ENCODE results near the gene ATAD3A. TPM values are rescaled to one million over a fixed set of nuclear protein-coding genes. Genes with fewer than 3 reads are reported as not detected.
A peak's percentile ranks its signal among the peaks of the same experiment; 100 is the strongest.
"Not testable (repeated sequence)": the region's sequence is repeated elsewhere in the genome, so short reads cannot be mapped to it uniquely, and the experiment has no call there.

ATAD3A gene
- 10 to 100 TPM; 16.9 to 46.3 (median 29.0) TPM for total RNA-seq
- 10 to 100 TPM in 2 of 3 donors, 1 to 10 TPM in 1; 7.8 to 40.7 (median 25.1) TPM for polyA plus RNA-seq
- long read RNA-seq, donor 1, transcript ATAD3A-203 (16 exons, 2,492 nt) = major isoform, 5 of 5 reads
- long read RNA-seq, donor 1, partial matches to known transcripts = 0 of 5 reads
- long read RNA-seq, donor 1, other reads (novel, unspliced or antisense) = 0 of 5 reads
- long read RNA-seq, donor 2, partial matches to known transcripts = 0 of 1 reads
- long read RNA-seq, donor 2, other reads (novel, unspliced or antisense) = 0 of 1 reads
- long read RNA-seq, donor 3, partial matches to known transcripts = 6 of 7 reads
- long read RNA-seq, donor 3, other reads (novel, unspliced or antisense) = 0 of 7 reads
- long read RNA-seq, donor 4, partial matches to known transcripts = 3 of 4 reads
- long read RNA-seq, donor 4, other reads (novel, unspliced or antisense) = 1 of 4 reads
- long read RNA-seq, donor 5, transcript ATAD3A-203 (16 exons, 2,492 nt) = major isoform, 94 of 114 reads
- long read RNA-seq, donor 5, partial matches to known transcripts = 5 of 114 reads
- long read RNA-seq, donor 5, other reads (novel, unspliced or antisense) = 12 of 114 reads
- long read RNA-seq, donor 6, partial matches to known transcripts = 3 of 4 reads
- long read RNA-seq, donor 6, other reads (novel, unspliced or antisense) = 1 of 4 reads
- long read RNA-seq, donor 7, partial matches to known transcripts = 0 of 1 reads
- long read RNA-seq, donor 7, other reads (novel, unspliced or antisense) = 0 of 1 reads
- long read RNA-seq, donor 8, transcript ATAD3A-203 (16 exons, 2,492 nt) = major isoform, 6 of 6 reads
- long read RNA-seq, donor 8, partial matches to known transcripts = 0 of 6 reads
- long read RNA-seq, donor 8, other reads (novel, unspliced or antisense) = 0 of 6 reads
- long read RNA-seq, donor 9, partial matches to known transcripts = 0 of 4 reads
- long read RNA-seq, donor 9, other reads (novel, unspliced or antisense) = 0 of 4 reads
- long read RNA-seq, donor 10, partial matches to known transcripts = 0 of 9 reads
- long read RNA-seq, donor 10, other reads (novel, unspliced or antisense) = 6 of 9 reads

DNA sequence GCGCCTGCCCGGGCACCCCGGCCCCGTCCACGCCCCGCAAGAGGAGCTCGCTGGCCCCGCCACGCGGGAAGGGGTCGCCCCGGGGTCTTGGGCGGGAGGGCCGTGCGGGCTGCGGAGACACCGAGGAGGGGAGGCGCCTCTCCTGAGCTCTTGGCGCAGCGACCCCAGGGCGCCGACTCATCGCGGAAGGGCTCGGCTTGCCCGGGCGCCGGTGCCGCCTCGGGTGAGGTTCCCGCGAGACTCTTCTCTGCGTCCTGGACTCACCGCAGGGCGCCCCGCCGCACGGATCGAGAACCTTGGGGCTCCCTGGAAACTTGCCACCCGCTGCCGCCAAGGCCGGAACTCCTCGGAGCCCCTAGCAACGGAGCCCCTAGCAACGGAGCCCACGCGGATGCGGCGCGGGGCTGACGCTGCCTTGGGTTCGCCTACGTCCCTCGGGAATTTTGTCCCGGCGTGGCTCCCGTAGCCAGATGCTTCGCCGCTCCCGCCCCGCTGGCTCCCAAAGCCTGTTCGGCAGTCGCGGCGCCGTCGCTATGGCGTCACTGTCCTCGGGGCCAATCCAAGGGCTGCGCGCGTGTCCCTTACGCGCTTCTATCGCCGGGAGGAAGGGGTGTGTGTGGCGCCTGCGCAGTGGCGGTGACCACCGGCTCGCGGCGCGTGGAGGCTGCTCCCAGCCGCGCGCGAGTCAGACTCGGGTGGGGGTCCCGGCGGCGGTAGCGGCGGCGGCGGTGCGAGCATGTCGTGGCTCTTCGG, at the start of gene ATAD3A:
Gene ATAD3A (plus strand): TSS at position 630 of the 753 bp plus-strand sequence. CDS start 107 bp downstream, at position 737.
- no peaks in the 10 kb centered on the region for H3K9me3 ChIP-seq (replicated peaks in 1 of 3)
- intact Hi-C loops (cut with DNase I) = no loop called here
- peak within 1 kb of the TSS; percentile 88 to 98 (median 94) for H3K27ac ChIP-seq
- H3K36me3 ChIP-seq (replicated peaks in 1 of 2) = peaks cover 0 to 3% of the 10 kb centered on the region in 2 donors
- peak within 1 kb of the TSS; percentile 46 to 90 (median 74) for H3K4me3 ChIP-seq
- DNase-seq = peak; percentile 98 to 99 (median 99)
- TF ChIP-seq, protein P1, sequence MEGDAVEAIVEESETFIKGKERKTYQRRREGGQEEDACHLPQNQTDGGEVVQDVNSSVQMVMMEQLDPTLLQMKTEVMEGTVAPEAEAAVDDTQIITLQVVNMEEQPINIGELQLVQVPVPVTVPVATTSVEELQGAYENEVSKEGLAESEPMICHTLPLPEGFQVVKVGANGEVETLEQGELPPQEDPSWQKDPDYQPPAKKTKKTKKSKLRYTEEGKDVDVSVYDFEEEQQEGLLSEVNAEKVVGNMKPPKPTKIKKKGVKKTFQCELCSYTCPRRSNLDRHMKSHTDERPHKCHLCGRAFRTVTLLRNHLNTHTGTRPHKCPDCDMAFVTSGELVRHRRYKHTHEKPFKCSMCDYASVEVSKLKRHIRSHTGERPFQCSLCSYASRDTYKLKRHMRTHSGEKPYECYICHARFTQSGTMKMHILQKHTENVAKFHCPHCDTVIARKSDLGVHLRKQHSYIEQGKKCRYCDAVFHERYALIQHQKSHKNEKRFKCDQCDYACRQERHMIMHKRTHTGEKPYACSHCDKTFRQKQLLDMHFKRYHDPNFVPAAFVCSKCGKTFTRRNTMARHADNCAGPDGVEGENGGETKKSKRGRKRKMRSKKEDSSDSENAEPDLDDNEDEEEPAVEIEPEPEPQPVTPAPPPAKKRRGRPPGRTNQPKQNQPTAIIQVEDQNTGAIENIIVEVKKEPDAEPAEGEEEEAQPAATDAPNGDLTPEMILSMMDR (IDR thresholded peaks at IDR 0.05) = no peak
- TF ChIP-seq POLR2A (IDR thresholded peaks at IDR 0.05) = peak; percentile 67 to 68
- peaks cover 0 to 8% of the 10 kb centered on the region in 2 donors for H3K4me1 ChIP-seq (replicated peaks in 1 of 2)
- 0 to 1% (median 0%) methylated on average over 1 to 99 of the region's 99 CpGs for WGBS, 4 donors
- no peaks in the 10 kb centered on the region for H3K27me3 ChIP-seq

DNA sequence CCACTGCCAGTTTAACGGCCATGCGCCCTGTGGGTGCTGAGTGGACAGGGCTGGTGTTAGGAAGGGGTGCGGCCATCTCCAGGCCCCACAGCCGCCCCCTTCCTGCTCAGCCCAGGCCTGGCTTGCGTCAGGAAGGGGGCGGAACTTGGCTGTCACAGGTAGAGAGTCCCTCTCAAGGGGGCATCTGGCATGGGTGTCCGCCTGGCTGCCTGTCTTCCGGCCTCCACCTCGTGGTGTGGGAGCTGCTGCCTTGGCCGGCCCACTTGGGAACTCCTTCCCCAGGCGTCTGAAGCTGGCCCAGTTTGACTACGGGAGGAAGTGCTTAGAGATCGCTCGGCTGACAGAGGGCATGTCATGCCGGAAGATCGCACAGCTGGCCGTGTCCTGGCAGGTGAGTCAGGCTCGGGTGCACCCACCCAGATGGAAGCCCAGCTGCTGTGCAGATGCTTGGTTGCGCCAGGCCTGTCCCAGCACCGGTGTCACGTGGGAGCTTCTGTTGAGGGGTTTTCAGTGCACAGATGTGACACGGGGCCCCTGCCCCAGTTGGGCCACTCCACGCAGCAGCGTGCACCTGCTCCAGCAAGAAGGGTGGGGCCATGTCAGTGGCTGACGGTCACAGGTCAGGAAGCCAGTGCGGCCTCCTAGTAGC, 49.5 kb upstream of the ATAD3A start:
- no peaks in the 10 kb centered on the region for H3K4me1 ChIP-seq (replicated peaks in 1 of 2)
- no peaks in the 10 kb centered on the region for H3K36me3 ChIP-seq (replicated peaks in 1 of 2)
- H3K4me3 ChIP-seq = no peak overlapping the region
- no peaks in the 10 kb centered on the region for H3K9me3 ChIP-seq (replicated peaks in 1 of 3)
- DNase-seq = no peak
- no peak for TF ChIP-seq POLR2A (IDR thresholded peaks at IDR 0.05)
- TF ChIP-seq, protein P1 (IDR thresholded peaks at IDR 0.05) = no peak
- no peak overlapping the region for H3K27ac ChIP-seq
- H3K27me3 ChIP-seq = no peaks in the 10 kb centered on the region
- intact Hi-C loops (cut with DNase I) = no loop called here
- WGBS, 4 donors = 44 to 65% (median 57%) methylated on average over 6 to 26 of the region's 26 CpGs

DNA sequence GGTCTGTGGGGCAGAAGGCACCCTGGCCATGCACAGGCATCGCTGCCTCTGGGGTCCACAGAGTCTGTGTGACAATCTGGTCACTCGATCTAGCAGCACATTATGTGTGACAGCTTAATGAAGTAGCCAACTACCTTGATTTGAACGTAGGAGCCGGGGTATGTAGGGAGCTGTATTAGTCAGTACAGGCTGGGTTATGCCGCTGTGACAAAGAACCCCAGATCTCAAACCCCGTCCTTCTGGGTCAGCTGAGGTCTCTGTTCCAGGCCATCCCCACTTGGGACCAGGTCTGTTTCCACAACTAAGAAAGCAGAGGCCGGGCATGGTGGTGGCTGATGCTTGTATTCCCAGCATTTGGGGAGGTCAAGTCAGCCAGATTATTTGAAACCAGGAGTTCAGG, 48.6 kb upstream of the ATAD3A start:
- no peaks in the 10 kb centered on the region for H3K27me3 ChIP-seq
- no peaks in the 10 kb centered on the region for H3K4me1 ChIP-seq (replicated peaks in 1 of 2)
- H3K27ac ChIP-seq = no peak overlapping the region
- DNase-seq = no peak
- H3K9me3 ChIP-seq (replicated peaks in 1 of 3) = no peaks in the 10 kb centered on the region
- H3K4me3 ChIP-seq = no peak overlapping the region
- TF ChIP-seq, protein P1 (IDR thresholded peaks at IDR 0.05) = no peak
- no peak for TF ChIP-seq POLR2A (IDR thresholded peaks at IDR 0.05)
- H3K36me3 ChIP-seq (replicated peaks in 1 of 2) = no peaks in the 10 kb centered on the region
- WGBS, 4 donors = 85 to 92% (median 91%) methylated on average over 7 of the region's 7 CpGs
- intact Hi-C loops (cut with DNase I) = no loop called here

DNA sequence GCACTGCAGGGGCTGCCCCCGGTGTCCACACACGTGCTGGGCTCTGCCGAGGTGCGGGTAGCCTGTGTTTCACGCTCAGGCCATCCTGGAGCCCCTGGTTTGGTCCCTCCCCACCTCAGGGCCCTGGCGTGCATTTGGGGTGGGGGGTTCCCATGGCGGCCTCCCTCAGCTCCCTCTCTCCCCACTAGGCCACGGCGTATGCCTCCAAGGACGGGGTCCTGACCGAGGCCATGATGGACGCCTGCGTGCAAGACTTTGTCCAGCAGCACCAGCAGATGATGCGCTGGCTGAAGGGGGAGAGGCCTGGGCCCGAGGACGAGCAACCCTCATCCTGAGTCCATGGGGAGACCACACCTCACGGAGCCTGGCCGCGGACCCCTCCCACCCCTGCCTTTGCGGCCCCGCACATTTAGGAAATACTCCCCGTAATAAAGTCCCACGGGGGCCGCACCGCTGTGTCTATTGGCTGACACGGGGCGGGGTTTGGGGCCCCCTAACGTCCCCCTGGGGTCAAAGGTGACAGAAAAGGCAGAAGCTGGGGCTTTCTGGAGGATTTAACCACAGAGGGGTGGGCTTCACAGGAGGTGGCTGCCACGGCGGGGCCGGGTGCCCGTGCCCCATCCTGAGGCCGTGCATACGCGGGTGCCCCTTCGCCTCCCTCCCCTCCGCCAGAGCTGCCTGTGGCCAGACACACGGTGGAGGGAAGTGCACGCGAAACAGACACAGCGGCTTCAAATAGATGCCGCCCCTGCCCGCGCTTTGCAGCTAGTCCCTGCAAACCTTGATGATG, 43.6 kb upstream of the ATAD3A start:
- peaks cover 5 to 17% of the 10 kb centered on the region in 2 donors for H3K4me1 ChIP-seq (replicated peaks in 1 of 2)
- DNase-seq; H3K9me3 ChIP-seq (replicated peaks in 1 of 3); H3K27ac ChIP-seq; H3K4me3 ChIP-seq; H3K27me3 ChIP-seq; H3K36me3 ChIP-seq (replicated peaks in 1 of 2); intact Hi-C loops (cut with DNase I): not testable (repeated sequence)
- 74 to 80% (median 76%) methylated on average over 14 to 35 of the region's 44 CpGs for WGBS, 4 donors
